ENCODE results near the gene MTRFR.

Gene MTRFR

DNA sequence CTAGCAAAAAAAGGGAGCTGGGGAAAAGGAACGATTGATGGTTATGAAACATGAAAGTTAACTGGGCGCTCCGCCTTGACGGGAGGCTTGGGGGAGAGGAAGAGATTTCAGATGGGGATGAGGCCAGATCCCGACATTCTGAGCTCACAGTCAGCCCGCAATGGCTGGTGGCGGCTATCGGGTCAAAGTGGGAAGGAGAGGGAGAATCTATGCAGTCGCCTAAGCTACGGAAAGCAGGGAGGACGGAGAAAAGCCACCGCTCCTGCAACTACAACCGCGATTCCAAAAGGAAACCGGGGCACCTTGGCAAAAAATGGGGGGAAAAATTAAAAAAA is 797 bp upstream of the MTRFR start:
- CTCF ChIA-PET: interaction anchor here (0.6 to 2.1 kb wide), 5 partner anchors 15 to 379 kb away, joined by 3 to 9 read pairs (median 3); no protein-coding TSS in a partner anchor
- POLR2A ChIA-PET: interaction anchor here (0.6 to 3.9 kb wide), 71 partner anchors 8 to 480 kb away, joined by 3 to 55 read pairs (median 5); partner anchors contain the start of genes ABCB9, ATP6V0A2, DDX55 and PITPNM2
- no peak for DNase-seq (ENCODE audit: extremely low spot score)
- TF ChIP-seq L3MBTL2 (conservative IDR thresholded peaks at IDR 0.05): peak; percentile 81
- no peak for TF ChIP-seq TARDBP (IDR thresholded peaks at IDR 0.05)
- no peak for TF ChIP-seq FOXA1 (IDR thresholded peaks at IDR 0.05)
- TF ChIP-seq HDGF (IDR thresholded peaks at IDR 0.05; ENCODE audit: borderline replicate concordance): no peak
- no peak for TF ChIP-seq SUZ12 (IDR thresholded peaks at IDR 0.05)
- TF ChIP-seq ZNF384 (IDR thresholded peaks at IDR 0.05): no peak
- TF ChIP-seq BHLHE40 (IDR thresholded peaks at IDR 0.05; ENCODE audit: borderline replicate concordance): no peak
- no peak for TF ChIP-seq FOXK2 (IDR thresholded peaks at IDR 0.05)

- TF ChIP-seq NFRKB (IDR thresholded peaks at IDR 0.05) (no peak), L3MBTL2 (conservative IDR thresholded peaks at IDR 0.05) (no peak; the same call in 1 of the 2 replicates), ZNF384 (IDR thresholded peaks at IDR 0.05) (no peak), FOXK2 (IDR thresholded peaks at IDR 0.05) (no peak), SP1 (IDR thresholded peaks at IDR 0.05) (no peak), SUZ12 (IDR thresholded peaks at IDR 0.05) (no peak), PKNOX1 (IDR thresholded peaks at IDR 0.05) (no peak)
- DNase-seq (ENCODE audit: extremely low spot score): no peak
- POLR2A ChIA-PET: interaction anchor here (0.6 to 3.9 kb wide), 54 partner anchors 9 to 506 kb away, joined by 3 to 55 read pairs (median 6); partner anchors contain the start of genes ABCB9, ATP6V0A2, DDX55 and PITPNM2
- CTCF ChIA-PET: interaction anchor here (1.2 to 2.1 kb wide), 2 partner anchors 36 to 190 kb away, joined by 3 to 9 read pairs; no protein-coding TSS in a partner anchor
These were observed 471 bp downstream of the MTRFR start for GRCh38 chr12:123233505-123234308.

GRCh38 chr12:123237646-123238329 is 4.6 kb downstream of the MTRFR start:
- ChIA-PET POLR2A (interaction anchor here (1.8 kb wide), 1 partner anchor 11 kb away, joined by 6 read pairs; no protein-coding TSS in a partner anchor), CTCF (interaction anchor here (0.6 to 1.9 kb wide), 12 partner anchors 11 to 321 kb away, joined by 3 to 17 read pairs (median 3); partner anchors contain the start of gene SNRNP35)

DNA sequence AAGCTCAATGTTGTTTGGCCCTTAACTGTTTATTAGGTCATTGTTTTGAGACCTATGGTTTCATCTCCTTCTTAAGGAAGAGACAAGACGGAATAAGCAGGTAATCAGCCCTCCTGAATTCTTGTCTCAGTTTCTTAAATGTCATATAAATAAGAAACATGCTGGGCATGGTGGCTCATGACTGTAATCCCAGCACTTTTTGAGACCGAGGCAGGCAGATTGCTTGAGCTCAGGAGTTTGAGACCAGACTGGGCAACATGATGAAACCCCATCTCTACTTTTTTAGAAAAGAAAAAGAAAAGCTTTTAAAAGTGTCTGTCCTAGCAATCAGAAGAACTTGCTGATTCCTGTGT is 5.1 kb downstream of the MTRFR start:
- no peak for DNase-seq (ENCODE audit: extremely low spot score)
- CTCF ChIA-PET: interaction anchor here (0.6 to 1.9 kb wide), 10 partner anchors 10 to 318 kb away, joined by 3 to 17 read pairs (median 3); no protein-coding TSS in a partner anchor
- TF ChIP-seq PKNOX1 (IDR thresholded peaks at IDR 0.05): no peak
- TF ChIP-seq TARDBP (IDR thresholded peaks at IDR 0.05): no peak
- TF ChIP-seq LEF1 (IDR thresholded peaks at IDR 0.05; ENCODE audit: borderline replicate concordance): no peak
- no peak for TF ChIP-seq ARNT (IDR thresholded peaks at IDR 0.05)
- TF ChIP-seq L3MBTL2 (conservative IDR thresholded peaks at IDR 0.05): no peak
- TF ChIP-seq CTBP1 (IDR thresholded peaks at IDR 0.05; ENCODE audit: borderline replicate concordance): no peak
- no peak for TF ChIP-seq HDGF (IDR thresholded peaks at IDR 0.05; ENCODE audit: borderline replicate concordance)
- no peak for TF ChIP-seq ELF4 (IDR thresholded peaks at IDR 0.05)
- no peak for TF ChIP-seq BHLHE40 (IDR thresholded peaks at IDR 0.05; ENCODE audit: borderline replicate concordance)
- no peak for TF ChIP-seq FOXK2 (IDR thresholded peaks at IDR 0.05)
- no peak for TF ChIP-seq FOXA1 (IDR thresholded peaks at IDR 0.05)
- TF ChIP-seq NFRKB (IDR thresholded peaks at IDR 0.05): no peak
- TF ChIP-seq SP1 (IDR thresholded peaks at IDR 0.05): no peak
- TF ChIP-seq ZNF384 (IDR thresholded peaks at IDR 0.05): no peak
- no peak for TF ChIP-seq SUZ12 (IDR thresholded peaks at IDR 0.05)
- TF ChIP-seq FOXM1 (IDR thresholded peaks at IDR 0.05; ENCODE audit: borderline replicate concordance): no peak

More at GRCh38 chr12:123237646-123238329, 4.6 kb downstream of the MTRFR start:
- TF ChIP-seq HDGF (IDR thresholded peaks at IDR 0.05; ENCODE audit: borderline replicate concordance) (no peak), ARNT (IDR thresholded peaks at IDR 0.05) (no peak), FOXK2 (IDR thresholded peaks at IDR 0.05) (no peak), SUZ12 (IDR thresholded peaks at IDR 0.05) (no peak), NFRKB (IDR thresholded peaks at IDR 0.05) (no peak), BHLHE40 (IDR thresholded peaks at IDR 0.05; ENCODE audit: borderline replicate concordance) (no peak)
- DNase-seq (ENCODE audit: extremely low spot score): peak; percentile 36

GRCh38 chr12:123238961-123239360 is 5.7 kb downstream of the MTRFR start:
- ChIA-PET CTCF (interaction anchor here (1.3 to 1.9 kb wide), 2 partner anchors 10 to 18 kb away, joined by 7 to 17 read pairs; no protein-coding TSS in a partner anchor), POLR2A (no interaction called here)
- TF ChIP-seq FOXA1 (IDR thresholded peaks at IDR 0.05) (no peak), HDGF (IDR thresholded peaks at IDR 0.05; ENCODE audit: borderline replicate concordance) (no peak), LEF1 (IDR thresholded peaks at IDR 0.05; ENCODE audit: borderline replicate concordance) (no peak), CTBP1 (IDR thresholded peaks at IDR 0.05; ENCODE audit: borderline replicate concordance) (no peak), BHLHE40 (IDR thresholded peaks at IDR 0.05; ENCODE audit: borderline replicate concordance) (no peak), TARDBP (IDR thresholded peaks at IDR 0.05) (no peak), SUZ12 (IDR thresholded peaks at IDR 0.05) (no peak), ELF4 (IDR thresholded peaks at IDR 0.05) (no peak), NFRKB (IDR thresholded peaks at IDR 0.05) (no peak), SP1 (IDR thresholded peaks at IDR 0.05) (no peak), FOXK2 (IDR thresholded peaks at IDR 0.05) (no peak), L3MBTL2 (conservative IDR thresholded peaks at IDR 0.05) (no peak), ARNT (IDR thresholded peaks at IDR 0.05) (no peak), FOXM1 (IDR thresholded peaks at IDR 0.05; ENCODE audit: borderline replicate concordance) (no peak), PKNOX1 (IDR thresholded peaks at IDR 0.05) (no peak), ZNF384 (IDR thresholded peaks at IDR 0.05) (no peak)
- no peak for DNase-seq (ENCODE audit: extremely low spot score)

More for the DNA sequence above, 5.1 kb downstream of the MTRFR start:
- POLR2A ChIA-PET: interaction anchor here (1.8 kb wide), 1 partner anchor 10 kb away, joined by 6 read pairs; no protein-coding TSS in a partner anchor
